ENCODE measurements around the gene FAT2.

Gene FAT2

GRCh38 chr5:151549713-151550112, 41.4 kb downstream of the FAT2 start:
- Histone ChIP-seq H2BK15ac (ENCODE audit: low read depth, poor library complexity, severe bottlenecking) (no peak overlapping the region), H3K4ac (ENCODE audit: low read depth in 1 of 2, low read length in 2 of 2) (no peak overlapping the region), H2AFZ (ENCODE audit: low read depth, low read length) (no peak overlapping the region), H3K27me3 (ENCODE audit: control insufficient read depth in 1 of 2, insufficient read depth in 1 of 2, low read length in 2 of 2) (peaks cover 0 to 4% of the 10 kb centered on the region in 2 experiments), H3K4me2 (ENCODE audit: low read length, poor library complexity, severe bottlenecking) (no peak overlapping the region), H3K4me1 (ENCODE audit: control insufficient read depth, insufficient read depth, low read depth, low read length) (no peaks in the 10 kb centered on the region), H3K14ac (ENCODE audit: low read length in 2 of 2) (no peak overlapping the region), H2BK120ac (ENCODE audit: low read depth, low read length) (no peak overlapping the region), H3K23ac (ENCODE audit: low read length in 2 of 2) (no peak overlapping the region), H4K91ac (ENCODE audit: low read length) (no peak overlapping the region), H3K79me1 (replicated peaks; ENCODE audit: low read length, poor library complexity, severe bottlenecking) (no peaks in the 10 kb centered on the region), H2BK12ac (ENCODE audit: low read length in 2 of 2) (no peak overlapping the region), H2AK5ac (ENCODE audit: low read length, severe bottlenecking) (no peak overlapping the region), H3K4me3 (ENCODE audit: insufficient read depth in 1 of 2, low read depth in 1 of 2, low read length in 2 of 2) (no peak overlapping the region), H3K27ac (ENCODE audit: low read length, poor library complexity, severe bottlenecking) (no peak overlapping the region), H4K8ac (ENCODE audit: low read length) (no peak overlapping the region), H3K9ac (ENCODE audit: low read length) (no peak overlapping the region), H3K18ac (ENCODE audit: low read depth in 1 of 2, low read length in 2 of 2) (no peak overlapping the region), H3K36me3 (ENCODE audit: control insufficient read depth in 1 of 2, insufficient read depth in 2 of 2, low read depth in 1 of 2, low read length in 2 of 2) (no peaks in the 10 kb centered on the region), H3K9me3 (ENCODE audit: control insufficient read depth, low read length) (no peaks in the 10 kb centered on the region), H2BK5ac (ENCODE audit: low read depth, low read length, poor library complexity, severe bottlenecking) (no peak overlapping the region)
- WGBS = 53% methylated on average over 2 of the region's 2 CpGs
- no peak for DNase-seq

GRCh38 chr5:151547364-151547763, 43.8 kb downstream of the FAT2 start:
- H3K4me3 ChIP-seq (ENCODE audit: insufficient read depth in 1 of 2, low read depth in 1 of 2, low read length in 2 of 2) = no peak overlapping the region
- no peaks in the 10 kb centered on the region for H3K36me3 ChIP-seq (ENCODE audit: control insufficient read depth in 1 of 2, insufficient read depth in 2 of 2, low read depth in 1 of 2, low read length in 2 of 2)
- H4K91ac ChIP-seq (ENCODE audit: low read length) = no peak overlapping the region
- H3K4me2 ChIP-seq (ENCODE audit: low read length, poor library complexity, severe bottlenecking) = no peak overlapping the region
- H2AFZ ChIP-seq (ENCODE audit: low read depth, low read length) = no peak overlapping the region
- WGBS = 57% methylated on average over 1 of the region's 4 CpGs
- H2BK120ac ChIP-seq (ENCODE audit: low read depth, low read length) = no peak overlapping the region
- H3K4me1 ChIP-seq (ENCODE audit: control insufficient read depth, insufficient read depth, low read depth, low read length) = no peaks in the 10 kb centered on the region
- H3K27me3 ChIP-seq (ENCODE audit: control insufficient read depth in 1 of 2, insufficient read depth in 1 of 2, low read length in 2 of 2) = peaks cover 0 to 4% of the 10 kb centered on the region in 2 experiments
- no peak overlapping the region for H3K14ac ChIP-seq (ENCODE audit: low read length in 2 of 2)
- no peak overlapping the region for H2BK12ac ChIP-seq (ENCODE audit: low read length in 2 of 2)
- DNase-seq = no peak
- no peak overlapping the region for H2BK15ac ChIP-seq (ENCODE audit: low read depth, poor library complexity, severe bottlenecking)
- no peaks in the 10 kb centered on the region for H3K79me1 ChIP-seq (replicated peaks; ENCODE audit: low read length, poor library complexity, severe bottlenecking)
- no peak overlapping the region for H3K4ac ChIP-seq (ENCODE audit: low read depth in 1 of 2, low read length in 2 of 2)
- no peaks in the 10 kb centered on the region for H3K9me3 ChIP-seq (ENCODE audit: control insufficient read depth, low read length)
- no peak overlapping the region for H3K18ac ChIP-seq (ENCODE audit: low read depth in 1 of 2, low read length in 2 of 2)
- no peak overlapping the region for H4K8ac ChIP-seq (ENCODE audit: low read length)
- no peak overlapping the region for H2BK5ac ChIP-seq (ENCODE audit: low read depth, low read length, poor library complexity, severe bottlenecking)
- no peak overlapping the region for H3K9ac ChIP-seq (ENCODE audit: low read length)
- no peak overlapping the region for H3K27ac ChIP-seq (ENCODE audit: low read length, poor library complexity, severe bottlenecking)
- H3K23ac ChIP-seq (ENCODE audit: low read length in 2 of 2) = no peak overlapping the region
- H2AK5ac ChIP-seq (ENCODE audit: low read length, severe bottlenecking) = no peak overlapping the region

GRCh38 chr5:151541571-151541970, 49.6 kb downstream of the FAT2 start:
- Histone ChIP-seq H3K79me1 (replicated peaks; ENCODE audit: low read length, poor library complexity, severe bottlenecking) (no peaks in the 10 kb centered on the region), H2BK120ac (ENCODE audit: low read depth, low read length) (no peak overlapping the region), H3K23ac (ENCODE audit: low read length in 2 of 2) (no peak overlapping the region), H3K14ac (ENCODE audit: low read length in 2 of 2) (no peak overlapping the region), H3K18ac (ENCODE audit: low read depth in 1 of 2, low read length in 2 of 2) (no peak overlapping the region), H2BK5ac (ENCODE audit: low read depth, low read length, poor library complexity, severe bottlenecking) (no peak overlapping the region), H4K91ac (ENCODE audit: low read length) (no peak overlapping the region), H3K4me3 (ENCODE audit: insufficient read depth in 1 of 2, low read depth in 1 of 2, low read length in 2 of 2) (no peak overlapping the region), H2AK5ac (ENCODE audit: low read length, severe bottlenecking) (no peak overlapping the region), H3K9me3 (ENCODE audit: control insufficient read depth, low read length) (no peaks in the 10 kb centered on the region), H3K4me1 (ENCODE audit: control insufficient read depth, insufficient read depth, low read depth, low read length) (no peaks in the 10 kb centered on the region), H2BK15ac (ENCODE audit: low read depth, poor library complexity, severe bottlenecking) (no peak overlapping the region), H3K27me3 (ENCODE audit: control insufficient read depth in 1 of 2, insufficient read depth in 1 of 2, low read length in 2 of 2) (peaks cover 0 to 4% of the 10 kb centered on the region in 2 experiments), H4K8ac (ENCODE audit: low read length) (no peak overlapping the region), H3K4ac (ENCODE audit: low read depth in 1 of 2, low read length in 2 of 2) (no peak overlapping the region), H3K36me3 (ENCODE audit: control insufficient read depth in 1 of 2, insufficient read depth in 2 of 2, low read depth in 1 of 2, low read length in 2 of 2) (no peaks in the 10 kb centered on the region), H3K27ac (ENCODE audit: low read length, poor library complexity, severe bottlenecking) (no peak overlapping the region), H3K9ac (ENCODE audit: low read length) (no peak overlapping the region), H2AFZ (ENCODE audit: low read depth, low read length) (no peak overlapping the region), H3K4me2 (ENCODE audit: low read length, poor library complexity, severe bottlenecking) (no peak overlapping the region), H2BK12ac (ENCODE audit: low read length in 2 of 2) (no peak overlapping the region)
- DNase-seq = no peak
- 100% methylated on average over 1 of the region's 2 CpGs for WGBS
